Calu3 (cell line): Measurements from ENCODE around the gene PTH2. TPM values are rescaled to one million over a fixed set of nuclear protein-coding genes. Genes with fewer than 3 reads are reported as not detected.
"Not testable (repeated sequence)": the region's sequence is repeated elsewhere in the genome, so short reads cannot be mapped to it uniquely, and the experiment has no call there.

Source experiments
- BruUV-seq: library from RNA; stranded (reverse); fragments of 400-500 nt; replicated peaks from 2 replicates; lab custom pipeline; 2021; lab: Mats Ljungman, UMichigan
- CTCF ChIA-PET: fragments of 300-600 bp; sonication (Branson Sonifier 250); formaldehyde crosslinking; loops from one replicate; lab custom pipeline; 2022; ENCODE audit warnings: antibody characterized with exemption; lab: Charles Lee
- DNase-seq: peaks from one replicate; pipeline ENCODE4 v3.0.0; 2022
- H3K27ac Mint-ChIP-seq: one replicate; pipeline ENCODE4 v1.8.0; 2022; ENCODE audit warnings: mixed read lengths; ENCODE audit not compliant: unreplicated experiment
- H3K27me3 Mint-ChIP-seq: one replicate; pipeline ENCODE4 v1.8.0; 2022; ENCODE audit warnings: mixed read lengths; ENCODE audit not compliant: unreplicated experiment
- H3K36me3 Mint-ChIP-seq: one replicate; pipeline ENCODE4 v1.8.0; 2022; ENCODE audit warnings: mild to moderate bottlenecking, moderate library complexity, mixed read lengths; ENCODE audit not compliant: insufficient read depth, unreplicated experiment
- H3K4me1 Mint-ChIP-seq: one replicate; pipeline ENCODE4 v1.8.0; 2022; ENCODE audit warnings: mild to moderate bottlenecking, low read depth, mixed read lengths; ENCODE audit not compliant: unreplicated experiment
- H3K4me3 Mint-ChIP-seq: one replicate; pipeline ENCODE4 v1.8.0; 2022; ENCODE audit warnings: mild to moderate bottlenecking, low read depth, moderate library complexity, mixed read lengths; ENCODE audit not compliant: unreplicated experiment
- H3K9me3 Mint-ChIP-seq: one replicate; pipeline ENCODE4 v1.8.0; 2022; ENCODE audit warnings: low read depth, mixed read lengths; ENCODE audit not compliant: unreplicated experiment
- intact Hi-C: fragments of 100-400 bp; cut with micrococcal nuclease; formaldehyde crosslinking; loops from one replicate; pipeline ENCODE4 v1.10.0; 2022; ENCODE audit not compliant: unreplicated experiment
- total RNA-seq: library from RNA; stranded (reverse); gene quantifications from 2 replicates; pipeline ENCODE4 v1.2.3, GENCODE V29; 2022
- TF ChIP-seq, protein P1 (sequence below): fragments of 200-600 bp; IDR thresholded peaks from one replicate; pipeline ENCODE4 v1.8.0; 2022; ENCODE audit warnings: antibody characterized with exemption; ENCODE audit not compliant: unreplicated experiment

The PTH2 gene
- total RNA-seq, 1 experiment from 2014 or later, result not detected

DNA sequence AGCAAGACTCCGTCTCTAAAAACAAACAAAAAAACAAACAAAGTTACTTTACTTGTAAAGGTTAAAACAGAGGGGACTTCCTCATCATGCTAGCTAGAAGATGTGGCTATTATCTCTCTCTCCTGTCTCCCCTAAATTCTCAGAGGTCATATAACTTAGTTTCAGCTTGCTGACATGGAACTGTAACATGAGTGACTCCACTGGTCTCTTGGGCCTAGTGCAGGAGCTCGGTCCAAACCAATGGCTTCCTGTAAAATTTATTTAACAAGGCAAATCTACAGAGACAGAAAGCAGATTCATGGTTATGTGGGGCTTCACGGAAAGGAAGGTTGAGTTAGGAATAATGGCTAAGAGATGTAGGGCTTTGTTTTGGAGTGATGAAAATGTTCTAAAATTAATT lies 44.7 kb downstream of the PTH2 start:
- Mint-ChIP-seq H3K27ac (no peak overlapping the region), H3K27me3 (peaks cover 44% of the 10 kb centered on the region), H3K4me3 (no peak overlapping the region), H3K9me3 (peaks cover 5% of the 10 kb centered on the region), H3K36me3 (no peaks in the 10 kb centered on the region), H3K4me1 (no peaks in the 10 kb centered on the region)
- TF ChIP-seq, protein P1, sequence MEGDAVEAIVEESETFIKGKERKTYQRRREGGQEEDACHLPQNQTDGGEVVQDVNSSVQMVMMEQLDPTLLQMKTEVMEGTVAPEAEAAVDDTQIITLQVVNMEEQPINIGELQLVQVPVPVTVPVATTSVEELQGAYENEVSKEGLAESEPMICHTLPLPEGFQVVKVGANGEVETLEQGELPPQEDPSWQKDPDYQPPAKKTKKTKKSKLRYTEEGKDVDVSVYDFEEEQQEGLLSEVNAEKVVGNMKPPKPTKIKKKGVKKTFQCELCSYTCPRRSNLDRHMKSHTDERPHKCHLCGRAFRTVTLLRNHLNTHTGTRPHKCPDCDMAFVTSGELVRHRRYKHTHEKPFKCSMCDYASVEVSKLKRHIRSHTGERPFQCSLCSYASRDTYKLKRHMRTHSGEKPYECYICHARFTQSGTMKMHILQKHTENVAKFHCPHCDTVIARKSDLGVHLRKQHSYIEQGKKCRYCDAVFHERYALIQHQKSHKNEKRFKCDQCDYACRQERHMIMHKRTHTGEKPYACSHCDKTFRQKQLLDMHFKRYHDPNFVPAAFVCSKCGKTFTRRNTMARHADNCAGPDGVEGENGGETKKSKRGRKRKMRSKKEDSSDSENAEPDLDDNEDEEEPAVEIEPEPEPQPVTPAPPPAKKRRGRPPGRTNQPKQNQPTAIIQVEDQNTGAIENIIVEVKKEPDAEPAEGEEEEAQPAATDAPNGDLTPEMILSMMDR, result no peak
- no TSS peak for BruUV-seq
- CTCF ChIA-PET, result interaction anchor here (0.6 to 0.7 kb wide), 3 partner anchors 46 to 362 kb away, joined by 3 to 4 read pairs (median 3); no protein-coding TSS in a partner anchor
- no peak for DNase-seq
- intact Hi-C loops, result no loop called here

DNA sequence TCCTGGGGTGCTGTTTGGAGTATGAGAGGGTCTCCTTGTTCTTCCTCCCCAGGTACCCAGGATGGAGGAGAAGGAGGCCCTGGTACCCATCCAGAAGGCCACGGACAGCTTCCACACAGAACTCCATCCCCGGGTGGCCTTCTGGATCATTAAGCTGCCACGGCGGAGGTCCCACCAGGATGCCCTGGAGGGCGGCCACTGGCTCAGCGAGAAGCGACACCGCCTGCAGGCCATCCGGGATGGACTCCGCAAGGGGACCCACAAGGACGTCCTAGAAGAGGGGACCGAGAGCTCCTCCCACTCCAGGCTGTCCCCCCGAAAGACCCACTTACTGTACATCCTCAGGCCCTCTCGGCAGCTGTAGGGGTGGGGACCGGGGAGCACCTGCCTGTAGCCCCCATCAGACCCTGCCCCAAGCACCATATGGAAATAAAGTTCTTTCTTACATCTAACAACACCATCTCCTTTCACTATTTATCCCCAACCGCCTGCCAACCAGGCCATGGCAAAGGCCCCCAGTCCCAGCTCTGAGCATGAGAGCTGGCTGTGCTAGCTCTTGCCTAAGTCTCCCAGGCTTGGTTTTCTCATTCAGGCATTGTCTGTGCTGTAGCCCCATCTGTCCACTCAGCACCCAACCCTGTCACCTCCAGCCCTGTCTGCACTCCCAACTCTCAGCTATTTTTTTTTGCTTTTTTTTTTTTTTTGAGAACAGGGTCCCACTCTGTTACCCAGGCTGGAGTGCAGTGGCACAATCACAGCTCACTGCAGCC lies 48.4 kb downstream of the PTH2 start:
- DNase-seq, result no peak
- H3K9me3 Mint-ChIP-seq, result no peaks in the 10 kb centered on the region
- CTCF ChIA-PET, result interaction anchor here (0.6 to 0.9 kb wide), 2 partner anchors 12 to 181 kb away, joined by 3 read pairs; partner anchors contain the start of gene TEAD2
- no peaks in the 10 kb centered on the region for H3K36me3 Mint-ChIP-seq
- peaks cover 42% of the 10 kb centered on the region for H3K27me3 Mint-ChIP-seq
- intact Hi-C loops, result no loop called here
- H3K4me3 Mint-ChIP-seq, result no peak overlapping the region
- no TSS peak for BruUV-seq
- H3K27ac Mint-ChIP-seq, result no peak overlapping the region
- no peaks in the 10 kb centered on the region for H3K4me1 Mint-ChIP-seq
- TF ChIP-seq, protein P1, result no peak

DNA sequence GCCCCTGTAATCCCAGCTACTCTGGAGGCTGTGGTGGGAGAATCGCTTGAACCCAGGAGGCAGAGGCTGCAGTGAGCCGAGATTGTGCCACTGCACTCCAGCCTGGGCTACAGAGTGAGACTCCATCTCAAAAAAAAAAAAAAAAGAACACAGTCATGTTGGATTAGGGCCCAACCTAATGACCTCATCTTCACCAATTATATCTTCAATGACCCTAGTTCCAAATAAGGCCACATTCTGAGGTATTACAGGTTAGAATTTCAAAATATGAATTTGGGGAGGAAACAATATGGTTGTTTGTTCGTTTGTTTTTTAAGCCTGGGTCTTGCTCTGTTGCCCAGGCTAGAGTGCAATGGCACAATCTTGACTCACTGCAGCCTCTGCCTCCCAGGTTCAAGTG lies 50.1 kb downstream of the PTH2 start:
- H3K4me1 Mint-ChIP-seq, intact Hi-C loops, H3K36me3 Mint-ChIP-seq, H3K4me3 Mint-ChIP-seq, H3K9me3 Mint-ChIP-seq, H3K27ac Mint-ChIP-seq, BruUV-seq, CTCF ChIA-PET, DNase-seq: not testable (repeated sequence)
- peaks cover 51% of the 10 kb centered on the region for H3K27me3 Mint-ChIP-seq

Other genes with a start within 250 kb of the PTH2 start
- not detected in 2 replicates for gene SLC6A16, start 98.2 kb downstream of the PTH2 start, total RNA-seq
- gene CD37, start 88.0 kb downstream of the PTH2 start, total RNA-seq, result not detected in 2 replicates
- 2.4 TPM in 2 replicates for gene TEAD2, start 61.0 kb downstream of the PTH2 start, total RNA-seq
- not detected in 2 replicates for gene DKKL1, start 59.6 kb downstream of the PTH2 start, total RNA-seq
- gene KASH5, start 35.2 kb downstream of the PTH2 start, total RNA-seq, result not detected in 2 replicates
- gene GFY, start 1.9 kb upstream of the PTH2 start, total RNA-seq, result not detected in 2 replicates
- gene SLC17A7, start 18.1 kb upstream of the PTH2 start, total RNA-seq, result not detected in 2 replicates
- gene PIH1D1, start 28.4 kb upstream of the PTH2 start, total RNA-seq, result 127 and 141 TPM in 2 replicates
- gene ALDH16A1, start 29.8 kb upstream of the PTH2 start, total RNA-seq, result 34.4 and 36.1 TPM in 2 replicates
- gene FLT3LG, start 50.8 kb upstream of the PTH2 start, total RNA-seq, result 4.8 and 7.1 TPM in 2 replicates
- gene RPL13A, start 64.2 kb upstream of the PTH2 start, total RNA-seq, result 1,844 and 1,993 TPM in 2 replicates
- 1,643 and 1,795 TPM in 2 replicates for gene RPS11, start 73.0 kb upstream of the PTH2 start, total RNA-seq
- gene FCGRT, start 89.2 kb upstream of the PTH2 start, total RNA-seq, result 80.8 and 95.4 TPM in 2 replicates
- 5.0 and 7.6 TPM in 2 replicates for gene RCN3, start 104.6 kb upstream of the PTH2 start, total RNA-seq
- 76.9 and 81.2 TPM in 2 replicates for gene NOSIP, start 157.1 kb upstream of the PTH2 start, total RNA-seq
- gene PRRG2, start 157.9 kb upstream of the PTH2 start, total RNA-seq, result 19.0 and 22.1 TPM in 2 replicates
- 51.4 and 53.0 TPM in 2 replicates for gene PRR12, start 167.7 kb upstream of the PTH2 start, total RNA-seq
- 70.4 and 82.2 TPM in 2 replicates for gene RRAS, start 216.7 kb upstream of the PTH2 start, total RNA-seq
- gene SCAF1, start 218.8 kb upstream of the PTH2 start, total RNA-seq, result 129 and 137 TPM in 2 replicates
- gene IRF3, start 242.4 kb upstream of the PTH2 start, total RNA-seq, result 189 and 191 TPM in 2 replicates
- 66.5 and 70.8 TPM in 2 replicates for gene BCL2L12, start 242.5 kb upstream of the PTH2 start, total RNA-seq